WTC11 (cell line): Measurements from ENCODE around the gene TMEM31. TPM values are rescaled to one million over a fixed set of nuclear protein-coding genes. Genes with fewer than 3 reads are reported as not detected.

Source experiments
- ATAC-seq: fragments of 200-7000 bp; cut with Tn5 transposase; 2 replicates; pipeline ENCODE4 v1.10.0; 2021; ENCODE audit warnings: mild to moderate bottlenecking, moderate library complexity
- CTCF ChIA-PET: fragments of 300-600 bp; sonication (Branson Sonifier 250); formaldehyde crosslinking; loops from one replicate; lab custom pipeline; 2021; ENCODE audit warnings: antibody characterized with exemption; lab: Charles Lee
- POLR2A ChIA-PET: fragments of 350-600 bp; sonication (Branson Sonifier 250); formaldehyde crosslinking; loops from one replicate; lab custom pipeline; 2021; ENCODE audit warnings: antibody characterized with exemption; lab: Charles Lee
- DNase-seq: peaks from one replicate; pipeline ENCODE4 v3.0.0; 2021; ENCODE audit warnings: low spot score
- H3K27ac Mint-ChIP-seq: 2 replicates; pipeline ENCODE4 v1.8.0; 2021; ENCODE audit warnings: mixed read lengths
- H3K27me3 Mint-ChIP-seq: 2 replicates; pipeline ENCODE4 v1.8.0; 2021; ENCODE audit warnings: low read depth, mild to moderate bottlenecking, moderate library complexity, mixed read lengths
- H3K36me3 Mint-ChIP-seq: 2 replicates; pipeline ENCODE4 v1.8.0; 2021; ENCODE audit warnings: mixed read lengths
- H3K4me1 Mint-ChIP-seq: 2 replicates; pipeline ENCODE4 v1.8.0; 2022; ENCODE audit warnings: mixed read lengths
- H3K4me3 Mint-ChIP-seq: 2 replicates; pipeline ENCODE4 v1.8.0; 2021; ENCODE audit warnings: mild to moderate bottlenecking, moderate library complexity, mixed read lengths
- H3K9me3 Mint-ChIP-seq: 2 replicates; pipeline ENCODE4 v1.8.0; 2021; ENCODE audit warnings: mixed read lengths
- CBFB ChIP-seq: sonication (generic); formaldehyde crosslinking; IDR thresholded peaks from 2 replicates; pipeline ENCODE4 v1.8.1; 2022; ENCODE audit warnings: mild to moderate bottlenecking, low read depth, missing genetic modification reagents
- CREM ChIP-seq: sonication (generic); formaldehyde crosslinking; IDR thresholded peaks from 2 replicates; pipeline ENCODE4 v1.8.1; 2022; ENCODE audit warnings: mild to moderate bottlenecking, missing genetic modification reagents, moderate library complexity
- E2F1 ChIP-seq: sonication (generic); formaldehyde crosslinking; IDR thresholded peaks from 2 replicates; pipeline ENCODE4 v1.8.0; 2022; ENCODE audit warnings: mild to moderate bottlenecking, missing genetic modification reagents
- ELF4 ChIP-seq: sonication (generic); formaldehyde crosslinking; IDR thresholded peaks from 2 replicates; pipeline ENCODE4 v1.8.1; 2022; ENCODE audit warnings: low read depth, mild to moderate bottlenecking, moderate library complexity, missing genetic modification reagents
- ERG ChIP-seq: fragments of 250-450 bp; sonication (Bioruptor Pico); IDR thresholded peaks from 2 replicates; pipeline ENCODE4 v1.8.0; 2021; ENCODE audit warnings: mild to moderate bottlenecking
- ESRRA ChIP-seq: sonication (generic); formaldehyde crosslinking; IDR thresholded peaks from 2 replicates; pipeline ENCODE4 v1.8.1; 2022; ENCODE audit warnings: mild to moderate bottlenecking, missing genetic modification reagents, borderline replicate concordance
- ETV6 ChIP-seq: sonication (generic); formaldehyde crosslinking; IDR thresholded peaks from 2 replicates; pipeline ENCODE4 v1.8.1; 2022; ENCODE audit warnings: mild to moderate bottlenecking, missing genetic modification reagents
- FOXK1 ChIP-seq: sonication (generic); formaldehyde crosslinking; IDR thresholded peaks from 2 replicates; pipeline ENCODE4 v1.8.0; 2022; ENCODE audit warnings: mild to moderate bottlenecking, moderate library complexity, missing genetic modification reagents
- GRHL2 ChIP-seq: fragments of 250-450 bp; sonication (Bioruptor Pico); IDR thresholded peaks from 2 replicates; pipeline ENCODE4 v1.8.0; 2022; ENCODE audit warnings: mild to moderate bottlenecking, moderate library complexity; ENCODE audit not compliant: insufficient replicate concordance, severe bottlenecking
- HMGXB4 ChIP-seq: sonication (generic); formaldehyde crosslinking; IDR thresholded peaks from 2 replicates; pipeline ENCODE4 v1.8.1; 2023; ENCODE audit warnings: mild to moderate bottlenecking, moderate library complexity, missing genetic modification reagents
- MAX ChIP-seq: sonication (generic); formaldehyde crosslinking; IDR thresholded peaks from 2 replicates; pipeline ENCODE4 v1.8.0; 2022; ENCODE audit warnings: mild to moderate bottlenecking, missing genetic modification reagents
- MXD4 ChIP-seq: fragments of 250-450 bp; sonication (Bioruptor Pico); IDR thresholded peaks from 2 replicates; pipeline ENCODE4 v1.8.0; 2021; ENCODE audit warnings: mild to moderate bottlenecking, moderate library complexity, borderline replicate concordance
- NFATC4 ChIP-seq: fragments of 250-450 bp; sonication (Bioruptor Pico); IDR thresholded peaks from 2 replicates; pipeline ENCODE4 v1.9.0; 2021; ENCODE audit warnings: mild to moderate bottlenecking
- NR1H2 ChIP-seq: sonication (generic); formaldehyde crosslinking; IDR thresholded peaks from 2 replicates; pipeline ENCODE4 v1.9.0; 2021; ENCODE audit warnings: mild to moderate bottlenecking, moderate library complexity, missing genetic modification reagents
- OVOL2 ChIP-seq: fragments of 250-450 bp; sonication (Bioruptor Pico); IDR thresholded peaks from 2 replicates; pipeline ENCODE4 v1.9.0; 2021; ENCODE audit warnings: mild to moderate bottlenecking, borderline replicate concordance
- RORB ChIP-seq: fragments of 250-450 bp; sonication (Bioruptor Pico); IDR thresholded peaks from 2 replicates; pipeline ENCODE4 v1.9.0; 2021; ENCODE audit warnings: mild to moderate bottlenecking
- STAT6 ChIP-seq: sonication (generic); formaldehyde crosslinking; conservative IDR thresholded peaks from 2 replicates; pipeline ENCODE4 v1.8.1; 2023; ENCODE audit warnings: mild to moderate bottlenecking, low read depth, missing genetic modification reagents, moderate library complexity
- TCF7 ChIP-seq: sonication (generic); formaldehyde crosslinking; IDR thresholded peaks from 2 replicates; pipeline ENCODE4 v1.8.0; 2022; ENCODE audit warnings: mild to moderate bottlenecking, low read depth, missing genetic modification reagents, moderate library complexity
- ZMAT4 ChIP-seq: fragments of 250-450 bp; sonication (Bioruptor Pico); IDR thresholded peaks from 2 replicates; pipeline ENCODE4 v1.9.0; 2021; ENCODE audit warnings: mild to moderate bottlenecking
- ZNF317 ChIP-seq: sonication (generic); formaldehyde crosslinking; IDR thresholded peaks from 2 replicates; pipeline ENCODE4 v1.8.1; 2023; ENCODE audit warnings: low read depth, mild to moderate bottlenecking, moderate library complexity, missing genetic modification reagents, borderline replicate concordance
- ZNF416 ChIP-seq: fragments of 250-450 bp; sonication (Bioruptor Pico); IDR thresholded peaks from 2 replicates; pipeline ENCODE4 v1.9.0; 2021; ENCODE audit warnings: mild to moderate bottlenecking, inconsistent platforms
- ZNF425 ChIP-seq: fragments of 250-450 bp; sonication (Bioruptor Pico); conservative IDR thresholded peaks from 2 replicates; pipeline ENCODE4 v1.9.0; 2021; ENCODE audit warnings: mild to moderate bottlenecking
- ZNF512 ChIP-seq: sonication (generic); formaldehyde crosslinking; IDR thresholded peaks from 2 replicates; pipeline ENCODE4 v1.8.1; 2022; ENCODE audit warnings: missing genetic modification reagents, borderline replicate concordance
- total RNA-seq: library from RNA; stranded (reverse); gene quantifications from 3 replicates; pipeline ENCODE4 v1.2.3, GENCODE V29; 2021

Gene TMEM31
- total RNA-seq, 1 experiment from 2014 or later = 0.24 TPM

GRCh38 chrX:103737696-103738095 lies 27.0 kb downstream of the TMEM31 start:
- no peaks in the 10 kb centered on the region for H3K9me3 Mint-ChIP-seq
- no peak for TF ChIP-seq ZMAT4 (CRISPR knock-in tag)
- no peak for TF ChIP-seq HMGXB4 (CRISPR knock-in tag)
- TF ChIP-seq E2F1 (CRISPR knock-in tag) = no peak
- no peak for TF ChIP-seq TCF7 (CRISPR knock-in tag)
- no peak for TF ChIP-seq CREM (CRISPR knock-in tag)
- TF ChIP-seq ZNF317 (CRISPR knock-in tag) = no peak
- no peak for TF ChIP-seq MXD4 (CRISPR knock-in tag)
- no peak for TF ChIP-seq OVOL2
- TF ChIP-seq, all 79 proteins: peak for 0
- Mint-ChIP-seq H3K27ac (no peak overlapping the region), H3K27me3 (0 out of 2 replicates have a peak, but pooled peaks cover 4% of the 10 kb centered on the region), H3K36me3 (no peaks in the 10 kb centered on the region), H3K4me1 (peaks cover 34% of the 10 kb centered on the region), H3K4me3 (no peak overlapping the region)
- DNase-seq = no peak
- no peak for ATAC-seq
- CTCF ChIA-PET = no interaction called here
- POLR2A ChIA-PET = no interaction called here

- H3K27ac Mint-ChIP-seq = peak overlapping the region; percentile 28; the same call in 1 of the 2 replicates
- no peaks in the 10 kb centered on the region for H3K36me3 Mint-ChIP-seq
- no peaks in the 10 kb centered on the region for H3K9me3 Mint-ChIP-seq
- peaks cover 32% of the 10 kb centered on the region for H3K4me1 Mint-ChIP-seq
- no peaks in the 10 kb centered on the region for H3K27me3 Mint-ChIP-seq
- ChIA-PET CTCF (interaction anchor here (1.4 kb wide), 1 partner anchor 9 kb away, joined by 4 read pairs; no protein-coding TSS in a partner anchor), POLR2A (no interaction called here)
- no peak for DNase-seq
- no peak overlapping the region for H3K4me3 Mint-ChIP-seq
- no peak for ATAC-seq
- TF ChIP-seq NFATC4 (CRISPR knock-in tag) (no peak), ELF4 (CRISPR knock-in tag) (no peak), CBFB (CRISPR knock-in tag) (no peak), RORB (CRISPR knock-in tag) (no peak), ZNF416 (CRISPR knock-in tag) (no peak), ESRRA (no peak), FOXK1 (no peak), STAT6 (CRISPR knock-in tag) (no peak), ZNF512 (CRISPR knock-in tag) (no peak), ERG (no peak), ETV6 (CRISPR knock-in tag) (no peak), GRHL2 (CRISPR knock-in tag) (no peak), MXD4 (CRISPR knock-in tag) (no peak), NR1H2 (CRISPR knock-in tag) (no peak), ZNF425 (CRISPR knock-in tag) (no peak), MAX (CRISPR knock-in tag) (no peak)
These were observed 28.7 kb downstream of the TMEM31 start for GRCh38 chrX:103739421-103739820.
